Measurements from ENCODE around the gene SPTBN1.

GRCh38 chr2:54546923-54547720 is 91.0 kb downstream of the SPTBN1 start:
- no peak for TF ChIP-seq TAF1 (IDR thresholded peaks at IDR 0.05; ENCODE audit: low read depth)
- TF ChIP-seq EP300 (IDR thresholded peaks at IDR 0.05; ENCODE audit: borderline replicate concordance), result no peak
- TF ChIP-seq NFIC (IDR thresholded peaks at IDR 0.05), result no peak
- no peak for TF ChIP-seq RAD21 (IDR thresholded peaks at IDR 0.05; ENCODE audit: low read depth)
- no peak for TF ChIP-seq MAX (IDR thresholded peaks at IDR 0.05)
- no peak for TF ChIP-seq YY1 (IDR thresholded peaks at IDR 0.05; ENCODE audit: low read depth)
- no peak for TF ChIP-seq CEBPB (IDR thresholded peaks at IDR 0.05)
- no peak for TF ChIP-seq REST (IDR thresholded peaks at IDR 0.05; ENCODE audit: low read depth)
